GM10266 (cell line): ENCODE measurements around the gene MTX2.

Experiments used
- DNase-seq: peaks from one replicate; pipeline ENCODE4 v3.0.0; 2012; ENCODE audit errors: extremely low spot score
- TF ChIP-seq, protein P1 (sequence below): IDR thresholded peaks from 2 replicates; pipeline ENCODE4 v1.5.1; 2012; ENCODE audit warnings: mild to moderate bottlenecking, low read depth; ENCODE audit not compliant: control insufficient read depth, insufficient read depth; ENCODE audit errors: missing control alignments

MTX2 gene

DNA sequence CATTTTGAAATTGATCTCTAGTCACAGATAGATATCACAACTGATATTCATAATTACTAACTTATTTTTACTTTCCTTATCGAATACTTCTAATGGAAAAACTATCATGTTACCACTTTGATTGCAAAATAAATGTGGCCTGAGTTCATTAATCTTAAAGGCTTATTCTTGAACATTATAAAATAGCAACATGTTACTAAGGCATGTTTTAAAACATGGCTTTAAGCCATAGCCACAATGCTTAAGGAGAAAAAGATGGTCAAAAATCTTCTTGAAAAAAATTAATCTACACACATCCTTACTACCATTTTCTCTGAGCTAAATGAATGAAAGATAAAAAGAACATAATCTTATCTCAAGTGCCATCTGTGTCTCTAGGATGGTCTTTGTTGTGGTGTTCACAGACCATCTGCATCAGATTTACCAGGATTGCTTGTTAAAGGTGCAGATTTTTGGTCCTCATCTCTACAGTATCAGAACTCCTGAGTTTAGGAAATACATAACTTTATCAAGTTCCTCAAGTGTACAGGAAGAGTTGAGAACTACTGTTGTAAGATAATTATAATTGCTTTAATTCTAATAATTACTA is 15.3 kb downstream of the MTX2 start:
- TF ChIP-seq, protein P1, sequence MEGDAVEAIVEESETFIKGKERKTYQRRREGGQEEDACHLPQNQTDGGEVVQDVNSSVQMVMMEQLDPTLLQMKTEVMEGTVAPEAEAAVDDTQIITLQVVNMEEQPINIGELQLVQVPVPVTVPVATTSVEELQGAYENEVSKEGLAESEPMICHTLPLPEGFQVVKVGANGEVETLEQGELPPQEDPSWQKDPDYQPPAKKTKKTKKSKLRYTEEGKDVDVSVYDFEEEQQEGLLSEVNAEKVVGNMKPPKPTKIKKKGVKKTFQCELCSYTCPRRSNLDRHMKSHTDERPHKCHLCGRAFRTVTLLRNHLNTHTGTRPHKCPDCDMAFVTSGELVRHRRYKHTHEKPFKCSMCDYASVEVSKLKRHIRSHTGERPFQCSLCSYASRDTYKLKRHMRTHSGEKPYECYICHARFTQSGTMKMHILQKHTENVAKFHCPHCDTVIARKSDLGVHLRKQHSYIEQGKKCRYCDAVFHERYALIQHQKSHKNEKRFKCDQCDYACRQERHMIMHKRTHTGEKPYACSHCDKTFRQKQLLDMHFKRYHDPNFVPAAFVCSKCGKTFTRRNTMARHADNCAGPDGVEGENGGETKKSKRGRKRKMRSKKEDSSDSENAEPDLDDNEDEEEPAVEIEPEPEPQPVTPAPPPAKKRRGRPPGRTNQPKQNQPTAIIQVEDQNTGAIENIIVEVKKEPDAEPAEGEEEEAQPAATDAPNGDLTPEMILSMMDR: no peak
- DNase-seq: no peak

- DNase-seq: no peak
- TF ChIP-seq, protein P1: no peak
Measured at GRCh38 chr2:176285321-176285720, 16.1 kb downstream of the MTX2 start.

DNA sequence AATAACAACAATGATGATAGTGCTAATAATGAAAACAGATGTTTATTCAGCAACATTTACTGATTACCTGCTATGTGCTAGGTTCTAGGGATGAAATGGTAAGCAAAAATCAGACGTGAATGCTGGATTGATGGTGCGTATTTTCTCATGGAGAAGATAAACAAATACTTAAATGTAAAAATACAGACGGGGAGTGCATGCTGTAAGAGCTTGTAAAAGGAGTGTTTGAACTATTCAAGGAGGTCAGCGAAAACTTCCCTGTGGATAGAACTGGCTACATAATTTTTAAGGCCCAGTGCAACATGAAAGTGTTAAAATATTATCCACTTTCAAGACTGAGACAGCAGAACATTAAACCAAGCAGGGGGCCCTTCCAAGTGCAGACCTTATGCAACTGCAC is 22.1 kb downstream of the MTX2 start:
- TF ChIP-seq, protein P1: no peak
- no peak for DNase-seq

GRCh38 chr2:176291809-176292283 is 22.6 kb downstream of the MTX2 start:
- no peak for DNase-seq
- TF ChIP-seq, protein P1: no peak

GRCh38 chr2:176292608-176293007 is 23.4 kb downstream of the MTX2 start:
- DNase-seq: no peak
- TF ChIP-seq, protein P1: no peak

GRCh38 chr2:176293334-176293733 is 24.1 kb downstream of the MTX2 start:
- DNase-seq: no peak
- TF ChIP-seq, protein P1: no peak

DNA sequence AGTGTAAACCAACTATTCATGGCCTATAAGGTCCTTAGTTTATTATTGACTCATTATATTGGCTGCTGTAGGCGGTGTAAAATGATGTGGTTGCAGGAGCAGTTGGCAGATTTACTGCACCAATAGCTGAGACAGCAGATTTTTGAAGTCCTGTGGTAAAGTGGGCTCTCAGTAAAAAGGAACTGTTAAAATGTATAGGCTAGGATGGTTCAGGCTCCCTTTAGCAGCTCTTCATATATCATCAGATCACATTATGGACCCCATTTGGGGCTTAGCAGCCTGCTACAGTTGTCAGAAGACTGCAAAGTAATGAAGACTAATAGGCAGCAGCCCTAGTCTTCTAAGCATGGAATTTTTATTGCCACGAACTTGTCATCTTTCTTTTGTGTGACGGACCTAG is 27.8 kb downstream of the MTX2 start:
- no peak for DNase-seq
- TF ChIP-seq, protein P1: no peak
